HCT116 (cell line): ENCODE results near the gene NUMA1.

Experiments used
- CEBPB ChIP-seq: IDR thresholded peaks from 2 replicates; pipeline ENCODE4 v1.6.1; 2012; ENCODE audit warnings: low read depth
- ELF1 ChIP-seq: IDR thresholded peaks from 2 replicates; pipeline ENCODE4 v1.6.1; 2012; ENCODE audit warnings: low read depth, borderline replicate concordance
- EZH2 ChIP-seq: fragments of 200-600 bp; sonication (generic); IDR thresholded peaks from 2 replicates; pipeline ENCODE4 v1.6.1; 2017; ENCODE audit warnings: antibody characterized with exemption, mixed run types
- JUND ChIP-seq: IDR thresholded peaks from 2 replicates; pipeline ENCODE4 v1.6.1; 2012
- POLR2A ChIP-seq: IDR thresholded peaks from 2 replicates; pipeline ENCODE4 v1.7.0; 2011; ENCODE audit warnings: borderline replicate concordance; ENCODE audit not compliant: insufficient read depth, insufficient read length; ENCODE audit errors: extremely low read depth
- POLR2AphosphoS5 ChIP-seq: IDR thresholded peaks from 2 replicates; pipeline ENCODE4 v1.6.1; 2011; ENCODE audit warnings: mild to moderate bottlenecking, low read depth, low read length, moderate library complexity
- RAD21 ChIP-seq: IDR thresholded peaks from 2 replicates; pipeline ENCODE4 v1.6.1; 2012; ENCODE audit warnings: low read depth, mild to moderate bottlenecking
- TCF7L2 ChIP-seq: IDR thresholded peaks from 2 replicates; pipeline ENCODE4 v1.7.0; 2011; ENCODE audit warnings: borderline replicate concordance, inconsistent platforms; ENCODE audit not compliant: insufficient read depth, insufficient read length; ENCODE audit errors: extremely low read depth
- ZNF274 ChIP-seq: fragments of 200-500 bp; sonication (Bioruptor generic); IDR thresholded peaks from 2 replicates; pipeline ENCODE4 v1.6.1; 2014; ENCODE audit warnings: mild to moderate bottlenecking, low read depth, low read length, inconsistent platforms
- TF ChIP-seq, protein P1 (sequence below), 3 experiments: fragments of 200-600 bp in 1 of 3; sonication (generic) in 1 of 3; IDR thresholded peaks in 2 of 3; conservative IDR thresholded peaks in 1 of 3; 2 replicates each; pipeline ENCODE4 v1.5.1; 2012 to 2017; ENCODE audit warnings: low read depth in 2 of 3, low read length in 2 of 3, antibody characterized with exemption in 1 of 3, borderline replicate concordance in 1 of 3, control low read depth in 1 of 3, mild to moderate bottlenecking in 1 of 3, mixed read lengths in 1 of 3, mixed run types in 1 of 3, moderate library complexity in 1 of 3; ENCODE audit not compliant: insufficient read depth in 1 of 3
- TF ChIP-seq, protein P2 (sequence below): IDR thresholded peaks from 2 replicates; pipeline ENCODE4 v1.6.1; 2011; ENCODE audit warnings: mild to moderate bottlenecking, low read length, moderate library complexity; ENCODE audit not compliant: insufficient replicate concordance; ENCODE audit errors: extremely low read depth
- TF ChIP-seq, protein P3 (sequence below): IDR thresholded peaks from 2 replicates; pipeline ENCODE4 v1.6.1; 2012; ENCODE audit warnings: low read depth

DNA sequence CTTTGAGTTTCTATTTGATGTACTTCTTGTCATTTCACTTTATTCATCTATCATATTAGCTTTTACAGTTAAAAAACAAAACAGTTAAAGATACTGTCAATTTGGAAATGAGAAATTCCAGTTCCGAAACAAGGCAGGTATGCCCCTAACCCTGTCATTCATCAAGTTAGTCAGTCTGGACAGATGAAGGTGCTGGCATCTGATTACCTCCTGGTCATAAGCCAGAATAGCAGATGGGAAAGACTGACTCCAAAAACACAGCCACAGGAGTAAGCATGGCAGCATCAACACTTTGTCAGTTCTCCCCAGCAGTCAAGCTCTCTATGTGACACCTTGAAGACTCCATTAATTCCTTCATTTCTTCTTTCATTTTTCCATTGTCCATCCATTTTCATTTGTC is 4.6 kb upstream of the NUMA1 start:
- TF ChIP-seq, protein P1, sequence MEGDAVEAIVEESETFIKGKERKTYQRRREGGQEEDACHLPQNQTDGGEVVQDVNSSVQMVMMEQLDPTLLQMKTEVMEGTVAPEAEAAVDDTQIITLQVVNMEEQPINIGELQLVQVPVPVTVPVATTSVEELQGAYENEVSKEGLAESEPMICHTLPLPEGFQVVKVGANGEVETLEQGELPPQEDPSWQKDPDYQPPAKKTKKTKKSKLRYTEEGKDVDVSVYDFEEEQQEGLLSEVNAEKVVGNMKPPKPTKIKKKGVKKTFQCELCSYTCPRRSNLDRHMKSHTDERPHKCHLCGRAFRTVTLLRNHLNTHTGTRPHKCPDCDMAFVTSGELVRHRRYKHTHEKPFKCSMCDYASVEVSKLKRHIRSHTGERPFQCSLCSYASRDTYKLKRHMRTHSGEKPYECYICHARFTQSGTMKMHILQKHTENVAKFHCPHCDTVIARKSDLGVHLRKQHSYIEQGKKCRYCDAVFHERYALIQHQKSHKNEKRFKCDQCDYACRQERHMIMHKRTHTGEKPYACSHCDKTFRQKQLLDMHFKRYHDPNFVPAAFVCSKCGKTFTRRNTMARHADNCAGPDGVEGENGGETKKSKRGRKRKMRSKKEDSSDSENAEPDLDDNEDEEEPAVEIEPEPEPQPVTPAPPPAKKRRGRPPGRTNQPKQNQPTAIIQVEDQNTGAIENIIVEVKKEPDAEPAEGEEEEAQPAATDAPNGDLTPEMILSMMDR (IDR thresholded peaks at IDR 0.05 in 2 of 3, conservative IDR thresholded peaks at IDR 0.05 in 1 of 3; ENCODE audit: borderline replicate concordance in 1 of 3, insufficient read depth in 1 of 3, low read depth in 2 of 3, low read length in 2 of 3), result no peak
- TF ChIP-seq RAD21 (no peak), TCF7L2 (no peak), POLR2AphosphoS5 (no peak), JUND (no peak), EZH2 (no peak), POLR2A (no peak), CEBPB (no peak), ZNF274 (no peak), ELF1 (no peak)
- TF ChIP-seq, protein P2, sequence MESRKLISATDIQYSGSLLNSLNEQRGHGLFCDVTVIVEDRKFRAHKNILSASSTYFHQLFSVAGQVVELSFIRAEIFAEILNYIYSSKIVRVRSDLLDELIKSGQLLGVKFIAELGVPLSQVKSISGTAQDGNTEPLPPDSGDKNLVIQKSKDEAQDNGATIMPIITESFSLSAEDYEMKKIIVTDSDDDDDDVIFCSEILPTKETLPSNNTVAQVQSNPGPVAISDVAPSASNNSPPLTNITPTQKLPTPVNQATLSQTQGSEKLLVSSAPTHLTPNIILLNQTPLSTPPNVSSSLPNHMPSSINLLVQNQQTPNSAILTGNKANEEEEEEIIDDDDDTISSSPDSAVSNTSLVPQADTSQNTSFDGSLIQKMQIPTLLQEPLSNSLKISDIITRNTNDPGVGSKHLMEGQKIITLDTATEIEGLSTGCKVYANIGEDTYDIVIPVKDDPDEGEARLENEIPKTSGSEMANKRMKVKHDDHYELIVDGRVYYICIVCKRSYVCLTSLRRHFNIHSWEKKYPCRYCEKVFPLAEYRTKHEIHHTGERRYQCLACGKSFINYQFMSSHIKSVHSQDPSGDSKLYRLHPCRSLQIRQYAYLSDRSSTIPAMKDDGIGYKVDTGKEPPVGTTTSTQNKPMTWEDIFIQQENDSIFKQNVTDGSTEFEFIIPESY, result no peak
- TF ChIP-seq, protein P3, sequence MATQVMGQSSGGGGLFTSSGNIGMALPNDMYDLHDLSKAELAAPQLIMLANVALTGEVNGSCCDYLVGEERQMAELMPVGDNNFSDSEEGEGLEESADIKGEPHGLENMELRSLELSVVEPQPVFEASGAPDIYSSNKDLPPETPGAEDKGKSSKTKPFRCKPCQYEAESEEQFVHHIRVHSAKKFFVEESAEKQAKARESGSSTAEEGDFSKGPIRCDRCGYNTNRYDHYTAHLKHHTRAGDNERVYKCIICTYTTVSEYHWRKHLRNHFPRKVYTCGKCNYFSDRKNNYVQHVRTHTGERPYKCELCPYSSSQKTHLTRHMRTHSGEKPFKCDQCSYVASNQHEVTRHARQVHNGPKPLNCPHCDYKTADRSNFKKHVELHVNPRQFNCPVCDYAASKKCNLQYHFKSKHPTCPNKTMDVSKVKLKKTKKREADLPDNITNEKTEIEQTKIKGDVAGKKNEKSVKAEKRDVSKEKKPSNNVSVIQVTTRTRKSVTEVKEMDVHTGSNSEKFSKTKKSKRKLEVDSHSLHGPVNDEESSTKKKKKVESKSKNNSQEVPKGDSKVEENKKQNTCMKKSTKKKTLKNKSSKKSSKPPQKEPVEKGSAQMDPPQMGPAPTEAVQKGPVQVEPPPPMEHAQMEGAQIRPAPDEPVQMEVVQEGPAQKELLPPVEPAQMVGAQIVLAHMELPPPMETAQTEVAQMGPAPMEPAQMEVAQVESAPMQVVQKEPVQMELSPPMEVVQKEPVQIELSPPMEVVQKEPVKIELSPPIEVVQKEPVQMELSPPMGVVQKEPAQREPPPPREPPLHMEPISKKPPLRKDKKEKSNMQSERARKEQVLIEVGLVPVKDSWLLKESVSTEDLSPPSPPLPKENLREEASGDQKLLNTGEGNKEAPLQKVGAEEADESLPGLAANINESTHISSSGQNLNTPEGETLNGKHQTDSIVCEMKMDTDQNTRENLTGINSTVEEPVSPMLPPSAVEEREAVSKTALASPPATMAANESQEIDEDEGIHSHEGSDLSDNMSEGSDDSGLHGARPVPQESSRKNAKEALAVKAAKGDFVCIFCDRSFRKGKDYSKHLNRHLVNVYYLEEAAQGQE, result no peak
